Mucosa of rectum (tissue), 2 donors: ENCODE measurements around the gene OTUD3.
"Not testable (repeated sequence)": the region's sequence is repeated elsewhere in the genome, so short reads cannot be mapped to it uniquely, and the experiment has no call there.

Experiments used
- H3K27ac ChIP-seq, 2 donors: one replicate each; pipeline ENCODE4 v1.7.0; 2013; ENCODE audit warnings: inconsistent platforms in 2 of 2, low read depth in 2 of 2, low read length in 2 of 2
- H3K27me3 ChIP-seq, 2 donors: one replicate each; pipeline ENCODE4 v1.7.0; 2013; ENCODE audit warnings: low read length in 2 of 2; ENCODE audit not compliant: control insufficient read depth in 2 of 2, insufficient read depth in 2 of 2
- H3K36me3 ChIP-seq, 2 donors: one replicate each; pipeline ENCODE4 v1.7.0; 2013; ENCODE audit warnings: low read length in 2 of 2; ENCODE audit not compliant: control insufficient read depth in 2 of 2, insufficient read depth in 2 of 2
- H3K4me1 ChIP-seq, 2 donors: one replicate each; pipeline ENCODE4 v1.7.0; 2013; ENCODE audit warnings: low read length in 2 of 2, mild to moderate bottlenecking in 1 of 2; ENCODE audit not compliant: control insufficient read depth in 2 of 2, insufficient read depth in 2 of 2
- H3K4me3 ChIP-seq, 2 donors: one replicate each; pipeline ENCODE4 v1.7.0; 2013; ENCODE audit warnings: low read length in 2 of 2
- H3K9ac ChIP-seq, 2 donors: one replicate each; pipeline ENCODE4 v1.7.0; 2013; ENCODE audit warnings: low read length in 2 of 2, low read depth in 1 of 2, mild to moderate bottlenecking in 1 of 2
- H3K9me3 ChIP-seq, 2 donors: one replicate each; pipeline ENCODE4 v1.7.0; 2013; ENCODE audit warnings: low read length in 2 of 2; ENCODE audit not compliant: control insufficient read depth in 2 of 2
- donor health status: healthy.
- donor health status: Normal muscosa, but diverticular disease.

OTUD3 gene, protein sequence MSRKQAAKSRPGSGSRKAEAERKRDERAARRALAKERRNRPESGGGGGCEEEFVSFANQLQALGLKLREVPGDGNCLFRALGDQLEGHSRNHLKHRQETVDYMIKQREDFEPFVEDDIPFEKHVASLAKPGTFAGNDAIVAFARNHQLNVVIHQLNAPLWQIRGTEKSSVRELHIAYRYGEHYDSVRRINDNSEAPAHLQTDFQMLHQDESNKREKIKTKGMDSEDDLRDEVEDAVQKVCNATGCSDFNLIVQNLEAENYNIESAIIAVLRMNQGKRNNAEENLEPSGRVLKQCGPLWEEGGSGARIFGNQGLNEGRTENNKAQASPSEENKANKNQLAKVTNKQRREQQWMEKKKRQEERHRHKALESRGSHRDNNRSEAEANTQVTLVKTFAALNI

DNA sequence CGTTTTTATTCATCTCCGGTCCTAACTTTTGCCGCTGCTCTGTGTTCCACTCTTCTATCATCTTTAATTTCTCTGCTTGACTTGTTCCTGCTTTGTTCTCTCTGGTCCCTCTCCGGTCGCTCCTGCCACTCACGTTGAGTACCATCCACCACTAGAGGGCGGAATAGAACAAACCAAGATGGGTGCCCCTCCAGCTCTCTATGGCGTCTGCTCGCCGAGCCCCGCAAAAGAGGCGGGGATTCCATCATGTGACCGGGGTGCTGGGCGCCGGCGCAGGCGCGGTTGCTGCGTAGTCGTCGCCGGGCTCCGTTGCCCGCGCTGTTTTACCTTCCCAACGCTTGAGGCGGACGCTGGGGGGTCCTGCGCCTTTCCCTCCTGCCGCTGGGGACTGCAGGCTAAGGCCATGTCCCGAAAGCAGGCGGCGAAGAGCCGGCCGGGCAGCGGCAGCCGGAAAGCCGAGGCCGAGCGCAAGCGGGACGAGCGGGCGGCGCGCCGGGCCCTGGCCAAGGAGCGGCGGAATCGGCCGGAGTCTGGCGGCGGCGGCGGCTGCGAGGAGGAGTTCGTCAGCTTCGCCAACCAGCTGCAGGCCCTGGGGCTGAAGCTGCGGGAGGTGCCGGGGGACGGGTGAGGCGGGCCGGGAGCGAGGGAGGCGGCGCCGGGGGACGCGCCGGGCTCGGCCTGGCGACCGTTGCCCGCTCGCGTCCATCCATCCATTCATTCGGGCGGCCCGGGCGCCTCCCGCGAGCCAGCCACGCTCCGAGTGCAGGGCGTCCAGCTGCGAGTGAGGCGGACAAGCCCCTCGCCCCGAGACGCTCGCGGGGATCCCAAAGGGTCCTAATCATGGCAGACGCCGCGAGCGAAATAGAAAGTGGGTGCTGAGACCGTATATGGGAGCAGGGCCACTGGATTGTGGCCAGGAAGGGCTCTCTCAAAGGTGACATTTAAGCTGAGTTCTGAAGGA lies at the start of gene OTUD3:
OTUD3 (plus strand) TSS at position 285 of the 961 bp plus-strand sequence; CDS start at position 404, 119 bp downstream.
- peak within 1 kb of the TSS; percentile 76 to 91 for H3K4me3 ChIP-seq
- H3K27me3 ChIP-seq, result no peaks in the 10 kb centered on the region
- no peaks in the 10 kb centered on the region for H3K36me3 ChIP-seq
- no peaks in the 10 kb centered on the region for H3K9me3 ChIP-seq
- peak within 1 kb of the TSS; percentile 85 to 88 for H3K27ac ChIP-seq
- H3K4me1 ChIP-seq, result peaks cover 10 to 17% of the 10 kb centered on the region in 2 donors
- H3K9ac ChIP-seq, result peak within 1 kb of the TSS; percentile 72 to 88

DNA sequence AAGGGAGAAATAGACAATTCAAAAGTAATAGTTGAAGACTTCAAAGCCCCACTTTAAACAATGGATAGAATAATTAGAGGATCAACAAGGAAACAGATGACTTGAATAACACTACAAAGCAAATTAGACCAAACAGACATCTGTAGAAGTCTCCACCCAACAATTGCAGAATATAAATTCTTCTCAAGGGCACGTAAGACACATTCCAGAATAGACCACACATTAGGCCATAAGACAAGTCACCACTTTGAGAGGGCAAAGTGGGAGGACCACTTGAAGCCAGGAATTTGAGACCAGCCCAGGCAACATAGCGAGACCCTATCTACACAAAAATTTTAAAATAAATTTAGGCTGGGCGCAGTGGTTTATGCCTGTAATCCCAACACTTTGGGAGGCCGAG lies 46.6 kb upstream of the OTUD3 start:
- Histone ChIP-seq H3K36me3 (no peaks in the 10 kb centered on the region), H3K9ac (no peak overlapping the region), H3K4me3 (no peak overlapping the region), H3K9me3 (no peaks in the 10 kb centered on the region), H3K27me3 (peaks cover 0 to 2% of the 10 kb centered on the region in 2 donors), H3K4me1 (no peaks in the 10 kb centered on the region), H3K27ac (no peak overlapping the region)

DNA sequence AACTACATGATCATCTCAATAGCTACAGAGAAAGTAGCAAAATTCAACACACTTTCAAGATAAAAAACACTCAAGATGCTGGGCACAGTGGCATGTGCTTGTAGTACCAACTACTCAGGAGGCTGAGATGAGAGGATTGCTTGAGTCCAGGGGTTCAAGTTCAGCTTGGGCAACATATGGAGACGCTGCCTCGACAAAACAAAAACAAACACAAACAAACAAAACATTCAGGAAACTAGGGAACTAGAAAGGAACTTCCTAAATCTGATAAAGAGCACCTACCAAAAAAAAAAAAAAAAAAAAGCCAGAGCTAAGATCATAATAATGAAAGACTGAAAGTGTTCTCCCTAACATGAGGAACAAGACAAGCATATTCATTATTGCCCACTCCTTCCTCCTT lies 44.3 kb upstream of the OTUD3 start:
- Histone ChIP-seq H3K36me3 (no peaks in the 10 kb centered on the region), H3K27me3 (no peaks in the 10 kb centered on the region), H3K4me3 (no peak overlapping the region), H3K27ac (no peak overlapping the region), H3K9ac (no peak overlapping the region), H3K4me1 (no peaks in the 10 kb centered on the region), H3K9me3 (no peaks in the 10 kb centered on the region)

DNA sequence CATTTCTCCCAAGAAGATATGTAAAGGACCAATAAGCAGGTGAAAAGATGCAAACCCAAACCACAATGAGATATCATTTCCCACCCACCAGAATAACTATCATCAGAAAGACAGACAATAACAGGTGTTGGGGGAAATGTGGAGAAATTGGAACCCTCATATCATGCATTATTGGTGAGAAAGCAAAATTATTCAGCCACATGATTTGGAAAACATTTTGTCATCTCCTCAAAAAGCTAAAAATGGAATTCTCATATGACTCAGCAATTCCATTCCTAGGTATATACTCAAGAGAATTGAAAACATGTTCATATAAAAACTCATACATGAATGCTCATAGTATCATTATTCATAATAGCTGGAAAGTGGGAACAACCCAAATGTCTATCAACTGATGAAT lies 42.0 kb upstream of the OTUD3 start:
- no peak overlapping the region for H3K9ac ChIP-seq
- H3K36me3 ChIP-seq, result no peaks in the 10 kb centered on the region
- no peak overlapping the region for H3K4me3 ChIP-seq
- H3K4me1 ChIP-seq, result peaks cover 0 to 7% of the 10 kb centered on the region in 2 donors
- no peaks in the 10 kb centered on the region for H3K9me3 ChIP-seq
- H3K27ac ChIP-seq, result no peak overlapping the region
- no peaks in the 10 kb centered on the region for H3K27me3 ChIP-seq

DNA sequence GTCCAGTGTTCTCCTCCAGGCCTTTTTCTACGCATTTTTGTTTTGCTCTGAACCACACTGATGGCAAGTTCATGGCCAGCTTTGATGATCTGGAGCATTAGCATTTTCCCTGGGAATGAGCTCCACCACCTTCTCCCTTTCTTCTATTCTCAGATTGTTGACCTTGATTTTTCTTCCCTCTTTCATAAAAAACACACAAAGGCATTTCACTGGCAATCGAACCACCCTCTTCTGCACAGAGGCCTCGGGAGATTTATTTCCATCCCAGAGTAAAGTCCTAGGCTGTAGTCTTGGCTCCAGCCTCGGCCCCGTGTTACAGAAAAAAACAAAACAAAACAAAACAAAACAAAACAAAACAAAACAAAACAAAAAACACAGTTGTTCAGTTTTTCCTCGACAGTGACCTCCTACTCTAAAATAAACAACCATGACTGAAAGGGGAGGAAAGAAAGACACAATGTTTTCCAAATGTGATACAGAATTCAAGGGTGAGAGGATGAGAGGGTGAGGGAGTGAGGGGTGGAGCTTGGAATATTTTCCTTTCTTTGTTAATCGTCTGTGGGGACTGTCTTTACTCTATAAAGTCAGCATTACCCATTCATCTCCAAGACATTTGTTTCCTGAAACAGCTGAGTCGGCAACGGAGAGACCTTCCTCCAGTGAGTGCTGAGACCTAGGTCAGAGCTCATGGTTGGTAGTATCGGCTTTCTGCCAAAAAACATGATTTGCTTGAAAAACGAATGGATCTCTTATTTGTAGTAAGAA lies 37.3 kb upstream of the OTUD3 start:
- Histone ChIP-seq H3K36me3 (no peaks in the 10 kb centered on the region), H3K27ac (peak overlapping the region; percentile 79 to 91), H3K9me3 (no peaks in the 10 kb centered on the region), H3K9ac (peak overlapping the region in 1 of 2 donors; percentile 25), H3K4me1 (peaks cover 17 to 30% of the 10 kb centered on the region in 2 donors), H3K4me3 (no peak overlapping the region), H3K27me3 (no peaks in the 10 kb centered on the region)

DNA sequence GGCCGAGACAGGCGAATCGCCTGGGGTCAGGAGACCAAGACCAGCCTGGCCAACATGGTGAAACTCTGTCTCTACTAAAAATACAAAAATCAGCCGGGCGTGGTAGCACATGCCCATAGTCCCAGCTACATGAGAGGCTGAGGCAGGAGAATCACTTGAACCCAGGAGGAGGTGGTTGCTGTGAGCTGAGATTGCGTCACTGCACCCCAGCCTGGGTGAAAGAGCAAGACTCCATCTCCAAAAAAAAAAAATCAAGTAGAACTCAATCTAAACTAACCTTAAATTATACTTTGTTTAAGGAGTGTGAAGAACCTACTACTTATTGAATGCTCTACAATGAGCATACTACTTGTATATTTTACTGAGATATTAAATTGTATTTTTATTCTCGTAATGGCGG lies 36.6 kb upstream of the OTUD3 start:
- Histone ChIP-seq H3K27ac (peak overlapping the region; percentile 79 to 91), H3K9me3 (no peaks in the 10 kb centered on the region), H3K36me3 (no peaks in the 10 kb centered on the region), H3K27me3 (no peaks in the 10 kb centered on the region), H3K4me3 (no peak overlapping the region), H3K9ac (peak overlapping the region in 1 of 2 donors; percentile 27), H3K4me1 (peaks cover 17 to 30% of the 10 kb centered on the region in 2 donors)

DNA sequence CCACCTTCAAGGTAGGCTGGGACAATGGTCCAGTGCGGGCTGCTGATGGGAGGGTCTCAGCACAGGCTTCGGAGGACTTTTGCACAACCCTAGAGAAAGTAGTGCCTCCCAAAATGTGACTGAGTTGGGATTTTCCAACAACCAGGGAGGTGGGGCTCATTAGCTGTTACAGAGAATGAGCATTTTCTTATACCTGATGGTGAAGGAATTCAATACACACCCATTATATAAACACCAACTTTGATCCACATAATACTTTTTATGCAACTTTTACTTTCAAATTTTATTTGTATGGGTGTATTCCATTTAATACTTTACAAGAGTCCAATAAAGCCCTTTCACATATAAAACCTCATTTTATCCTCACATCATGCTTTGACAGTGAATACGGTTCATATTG lies 35.9 kb upstream of the OTUD3 start:
- H3K9ac ChIP-seq, result peak overlapping the region in 1 of 2 donors; percentile 57
- H3K36me3 ChIP-seq, result no peaks in the 10 kb centered on the region
- H3K4me3 ChIP-seq, result no peak overlapping the region
- no peaks in the 10 kb centered on the region for H3K27me3 ChIP-seq
- H3K9me3 ChIP-seq, result no peaks in the 10 kb centered on the region
- peak overlapping the region; percentile 87 to 91 for H3K27ac ChIP-seq
- peaks cover 17 to 30% of the 10 kb centered on the region in 2 donors for H3K4me1 ChIP-seq

DNA sequence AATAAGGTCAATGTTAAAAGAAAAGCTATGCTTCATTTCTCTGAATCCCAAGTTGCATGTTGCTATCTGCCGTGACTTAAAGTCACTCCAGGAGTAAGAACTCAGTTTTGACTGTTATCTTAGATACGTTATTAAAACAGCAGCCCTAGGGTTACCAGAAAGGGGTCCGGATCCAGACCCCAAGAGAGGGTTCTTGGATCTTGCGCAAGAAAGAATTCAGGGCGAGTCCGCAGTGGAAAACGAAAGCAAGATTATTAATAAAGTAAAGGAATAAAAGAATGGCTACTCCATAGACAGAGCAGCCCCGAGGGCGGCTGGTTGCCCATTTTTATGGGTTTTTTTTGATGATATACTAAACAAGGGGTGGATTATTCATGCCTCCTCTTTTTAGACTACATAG lies 34.9 kb upstream of the OTUD3 start:
- H3K9ac ChIP-seq, H3K4me3 ChIP-seq, H3K36me3 ChIP-seq, H3K9me3 ChIP-seq, H3K27me3 ChIP-seq: not testable (repeated sequence)
- Histone ChIP-seq H3K27ac (peak overlapping the region; percentile 87 to 88), H3K4me1 (peaks cover 17 to 30% of the 10 kb centered on the region in 2 donors)

DNA sequence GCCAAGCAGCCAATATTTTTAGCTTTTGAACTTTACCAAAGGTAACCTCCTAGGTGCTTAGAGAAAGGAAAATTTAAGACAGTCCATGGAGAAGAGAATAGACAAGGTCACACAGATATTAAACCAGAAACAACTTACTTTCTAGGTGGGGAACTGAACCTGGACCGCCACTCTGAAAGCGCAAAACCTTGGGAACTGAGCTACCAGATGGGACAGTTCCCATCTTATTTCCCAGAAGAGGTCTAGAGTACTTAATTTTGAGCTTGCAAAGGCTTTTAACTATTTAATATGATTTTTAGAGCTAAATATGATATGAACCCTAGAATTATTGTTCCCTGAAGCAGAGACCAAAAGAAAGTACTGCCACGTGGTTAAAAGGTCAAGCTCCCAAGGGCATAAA lies 32.9 kb upstream of the OTUD3 start:
- H3K9ac ChIP-seq, H3K9me3 ChIP-seq, H3K27ac ChIP-seq, H3K27me3 ChIP-seq, H3K4me3 ChIP-seq, H3K36me3 ChIP-seq: not testable (repeated sequence)
- H3K4me1 ChIP-seq, result peaks cover 17 to 30% of the 10 kb centered on the region in 2 donors
